Measurements from ENCODE around the gene AUNIP. TPM values are rescaled to one million over a fixed set of nuclear protein-coding genes. Genes with fewer than 3 reads are reported as not detected.
A peak's percentile ranks its signal among the peaks of the same experiment; 100 is the strongest.

The AUNIP gene
- total and polyA plus RNA-seq, 2 donors from 2014 or later: 0.38 TPM; not detected in 1

GRCh38 chr1:25803368-25803767, 55.9 kb downstream of the AUNIP start:
- TF ChIP-seq, protein P1, sequence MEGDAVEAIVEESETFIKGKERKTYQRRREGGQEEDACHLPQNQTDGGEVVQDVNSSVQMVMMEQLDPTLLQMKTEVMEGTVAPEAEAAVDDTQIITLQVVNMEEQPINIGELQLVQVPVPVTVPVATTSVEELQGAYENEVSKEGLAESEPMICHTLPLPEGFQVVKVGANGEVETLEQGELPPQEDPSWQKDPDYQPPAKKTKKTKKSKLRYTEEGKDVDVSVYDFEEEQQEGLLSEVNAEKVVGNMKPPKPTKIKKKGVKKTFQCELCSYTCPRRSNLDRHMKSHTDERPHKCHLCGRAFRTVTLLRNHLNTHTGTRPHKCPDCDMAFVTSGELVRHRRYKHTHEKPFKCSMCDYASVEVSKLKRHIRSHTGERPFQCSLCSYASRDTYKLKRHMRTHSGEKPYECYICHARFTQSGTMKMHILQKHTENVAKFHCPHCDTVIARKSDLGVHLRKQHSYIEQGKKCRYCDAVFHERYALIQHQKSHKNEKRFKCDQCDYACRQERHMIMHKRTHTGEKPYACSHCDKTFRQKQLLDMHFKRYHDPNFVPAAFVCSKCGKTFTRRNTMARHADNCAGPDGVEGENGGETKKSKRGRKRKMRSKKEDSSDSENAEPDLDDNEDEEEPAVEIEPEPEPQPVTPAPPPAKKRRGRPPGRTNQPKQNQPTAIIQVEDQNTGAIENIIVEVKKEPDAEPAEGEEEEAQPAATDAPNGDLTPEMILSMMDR (IDR thresholded peaks at IDR 0.05; ENCODE audit: borderline replicate concordance, extremely low read depth, insufficient read depth): no peak
- peaks cover 0 to 23% (median 9%) of the 10 kb centered on the region in 3 donors for H3K4me1 ChIP-seq (ENCODE audit: control insufficient read depth in 2 of 3, insufficient read depth in 2 of 3, low read depth in 1 of 3, low read length in 3 of 3)
- no peak overlapping the region for H3K9ac ChIP-seq (ENCODE audit: low read length in 3 of 3)
- no peaks in the 10 kb centered on the region for H3K9me3 ChIP-seq (ENCODE audit: control insufficient read depth in 2 of 3, insufficient read depth in 1 of 3, low read length in 3 of 3)
- no peak for DNase-seq
- FAIRE-seq: no peak
- H3K36me3 ChIP-seq (ENCODE audit: control insufficient read depth in 2 of 3, insufficient read depth in 3 of 3, low read length in 3 of 3): peaks cover 0 to 7% (median 0%) of the 10 kb centered on the region in 3 donors
- no peaks in the 10 kb centered on the region for H3K27me3 ChIP-seq (ENCODE audit: control insufficient read depth, insufficient read depth, low read length)
- no peak overlapping the region for H3K4me3 ChIP-seq (ENCODE audit: low read length in 3 of 3)
- intact Hi-C loops (cut with DNase I): no loop called here
- H3K27ac ChIP-seq (ENCODE audit: low read depth in 2 of 2, low read length in 2 of 2): no peak overlapping the region

GRCh38 chr1:25802915-25803314, 56.3 kb downstream of the AUNIP start:
- FAIRE-seq (no peak), DNase-seq (no peak)
- Histone ChIP-seq H3K27ac (ENCODE audit: low read depth in 2 of 2, low read length in 2 of 2) (no peak overlapping the region), H3K9ac (ENCODE audit: low read length in 3 of 3) (peak overlapping the region in 1 of 3 donors; percentile 5), H3K27me3 (ENCODE audit: control insufficient read depth, insufficient read depth, low read length) (no peaks in the 10 kb centered on the region), H3K9me3 (ENCODE audit: control insufficient read depth in 2 of 3, insufficient read depth in 1 of 3, low read length in 3 of 3) (no peaks in the 10 kb centered on the region), H3K4me3 (ENCODE audit: low read length in 3 of 3) (no peak overlapping the region), H3K4me1 (ENCODE audit: control insufficient read depth in 2 of 3, insufficient read depth in 2 of 3, low read depth in 1 of 3, low read length in 3 of 3) (peaks cover 0 to 24% (median 9%) of the 10 kb centered on the region in 3 donors), H3K36me3 (ENCODE audit: control insufficient read depth in 2 of 3, insufficient read depth in 3 of 3, low read length in 3 of 3) (peaks cover 0 to 7% (median 0%) of the 10 kb centered on the region in 3 donors)
- TF ChIP-seq, protein P1 (IDR thresholded peaks at IDR 0.05; ENCODE audit: borderline replicate concordance, extremely low read depth, insufficient read depth): no peak
- intact Hi-C loops (cut with DNase I): no loop called here

- no peaks in the 10 kb centered on the region for H3K9me3 ChIP-seq (ENCODE audit: control insufficient read depth in 2 of 3, insufficient read depth in 1 of 3, low read length in 3 of 3)
- H3K4me3 ChIP-seq (ENCODE audit: low read length in 3 of 3): peak overlapping the region; percentile 56 to 65 (median 59)
- intact Hi-C loops (cut with DNase I): no loop called here
- FAIRE-seq (no peak), DNase-seq (peak in 2 of 5 donors; percentile 18 to 60)
- peak overlapping the region; percentile 30 to 77 (median 44) for H3K9ac ChIP-seq (ENCODE audit: low read length in 3 of 3)
- H3K27ac ChIP-seq (ENCODE audit: low read depth in 2 of 2, low read length in 2 of 2): no peak overlapping the region
- H3K4me1 ChIP-seq (ENCODE audit: control insufficient read depth in 2 of 3, insufficient read depth in 2 of 3, low read depth in 1 of 3, low read length in 3 of 3): peaks cover 0 to 32% (median 15%) of the 10 kb centered on the region in 3 donors
- TF ChIP-seq, protein P1 (IDR thresholded peaks at IDR 0.05; ENCODE audit: borderline replicate concordance, extremely low read depth, insufficient read depth): no peak
- H3K27me3 ChIP-seq (ENCODE audit: control insufficient read depth, insufficient read depth, low read length): no peaks in the 10 kb centered on the region
- peaks cover 0 to 5% (median 0%) of the 10 kb centered on the region in 3 donors for H3K36me3 ChIP-seq (ENCODE audit: control insufficient read depth in 2 of 3, insufficient read depth in 3 of 3, low read length in 3 of 3)
Observed at GRCh38 chr1:25800703-25801377, 58.4 kb downstream of the AUNIP start.

Data from kidney (tissue), 14 donors.